Fibroblast of villous mesenchyme (primary cell): Measurements from ENCODE around the gene USP17L19. TPM values are rescaled to one million over a fixed set of nuclear protein-coding genes. Genes with fewer than 3 reads are reported as not detected.

Source experiments
- total RNA-seq: library from RNA; depleted of rRNA; stranded (reverse); fragments of >200 nt; gene quantifications from 2 replicates; pipeline ENCODE4 v1.2.3, GENCODE V29; 2012

Gene USP17L19
- total RNA-seq, 1 donor: not detected

Other genes with a start within 250 kb of the USP17L19 start
- not detected in 2 replicates for gene FAM90A26, start 83.0 kb upstream of the USP17L19 start, total RNA-seq
- not detected in 2 replicates for gene USP17L10, start 42.7 kb upstream of the USP17L19 start, total RNA-seq
- not detected in 2 replicates for gene USP17L11, start 38.0 kb upstream of the USP17L19 start, total RNA-seq
- not detected in 2 replicates for gene USP17L12, start 33.2 kb upstream of the USP17L19 start, total RNA-seq
- not detected in 2 replicates for gene USP17L13, start 28.5 kb upstream of the USP17L19 start, total RNA-seq
- not detected in 2 replicates for gene USP17L15, start 19.0 kb upstream of the USP17L19 start, total RNA-seq
- not detected in 2 replicates for gene USP17L17, start 9.5 kb upstream of the USP17L19 start, total RNA-seq
- not detected in 2 replicates for gene USP17L18, start 4.7 kb upstream of the USP17L19 start, total RNA-seq
- not detected in 2 replicates for gene USP17L20, start 4.7 kb downstream of the USP17L19 start, total RNA-seq
- gene USP17L21, start 9.5 kb downstream of the USP17L19 start, total RNA-seq: not detected in 2 replicates
- gene USP17L22, start 14.2 kb downstream of the USP17L19 start, total RNA-seq: not detected in 2 replicates
- not detected in 2 replicates for gene USP17L24, start 71.8 kb downstream of the USP17L19 start, total RNA-seq
- gene USP17L25, start 76.5 kb downstream of the USP17L19 start, total RNA-seq: not detected in 2 replicates
- not detected in 2 replicates for gene USP17L26, start 81.3 kb downstream of the USP17L19 start, total RNA-seq
- gene USP17L5, start 86.0 kb downstream of the USP17L19 start, total RNA-seq: not detected in 2 replicates
- not detected in 2 replicates for gene USP17L27, start 90.8 kb downstream of the USP17L19 start, total RNA-seq
- gene USP17L28, start 95.5 kb downstream of the USP17L19 start, total RNA-seq: not detected in 2 replicates
- gene USP17L29, start 100.3 kb downstream of the USP17L19 start, total RNA-seq: not detected in 2 replicates
- gene USP17L30, start 109.8 kb downstream of the USP17L19 start, total RNA-seq: not detected in 2 replicates
- not detected in 2 replicates for gene DEFB131A, start 191.0 kb downstream of the USP17L19 start, total RNA-seq